ENCODE measurements around the gene ZNF624.

DNA sequence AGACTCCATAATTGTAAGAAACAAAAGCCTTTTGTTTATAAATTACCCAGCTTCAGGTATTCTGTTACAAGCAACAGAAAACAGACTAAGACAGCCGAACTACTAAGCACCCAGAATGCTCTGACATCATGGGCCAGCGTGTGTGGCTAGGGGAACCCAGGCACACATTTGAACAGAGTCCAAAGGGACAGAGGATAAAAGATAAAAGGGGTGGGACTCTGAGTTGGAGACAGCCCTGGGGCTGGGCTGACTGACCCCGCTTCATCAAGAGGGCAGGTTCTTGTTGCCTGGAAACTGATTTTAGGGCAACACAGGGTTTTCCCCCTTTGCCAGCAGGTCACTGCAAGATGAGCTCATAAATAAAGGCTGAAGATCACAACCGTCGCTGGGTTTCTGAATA lies 54.1 kb downstream of the ZNF624 start:
- TF ChIP-seq POLR2A (IDR thresholded peaks at IDR 0.05), result no peak
- TF ChIP-seq, protein P1, sequence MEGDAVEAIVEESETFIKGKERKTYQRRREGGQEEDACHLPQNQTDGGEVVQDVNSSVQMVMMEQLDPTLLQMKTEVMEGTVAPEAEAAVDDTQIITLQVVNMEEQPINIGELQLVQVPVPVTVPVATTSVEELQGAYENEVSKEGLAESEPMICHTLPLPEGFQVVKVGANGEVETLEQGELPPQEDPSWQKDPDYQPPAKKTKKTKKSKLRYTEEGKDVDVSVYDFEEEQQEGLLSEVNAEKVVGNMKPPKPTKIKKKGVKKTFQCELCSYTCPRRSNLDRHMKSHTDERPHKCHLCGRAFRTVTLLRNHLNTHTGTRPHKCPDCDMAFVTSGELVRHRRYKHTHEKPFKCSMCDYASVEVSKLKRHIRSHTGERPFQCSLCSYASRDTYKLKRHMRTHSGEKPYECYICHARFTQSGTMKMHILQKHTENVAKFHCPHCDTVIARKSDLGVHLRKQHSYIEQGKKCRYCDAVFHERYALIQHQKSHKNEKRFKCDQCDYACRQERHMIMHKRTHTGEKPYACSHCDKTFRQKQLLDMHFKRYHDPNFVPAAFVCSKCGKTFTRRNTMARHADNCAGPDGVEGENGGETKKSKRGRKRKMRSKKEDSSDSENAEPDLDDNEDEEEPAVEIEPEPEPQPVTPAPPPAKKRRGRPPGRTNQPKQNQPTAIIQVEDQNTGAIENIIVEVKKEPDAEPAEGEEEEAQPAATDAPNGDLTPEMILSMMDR (IDR thresholded peaks at IDR 0.05), result no peak
